Transverse colon (tissue), 4 donors: ENCODE measurements around the gene GLIS1. TPM values are rescaled to one million over a fixed set of nuclear protein-coding genes. Genes with fewer than 3 reads are reported as not detected.

Experiments
- DNase-seq: peaks from one replicate; pipeline ENCODE4 v3.0.0-alpha.2; 2019
- H3K27ac ChIP-seq, 4 donors: fragments of 200-600 bp; sonication (generic); 2 replicates each; pipeline ENCODE4 v1.5.1; 2016 to 2018; ENCODE audit warnings: inconsistent platforms in 4 of 4
- H3K27me3 ChIP-seq: fragments of 200-600 bp; sonication (generic); 2 replicates; pipeline ENCODE4 v1.5.1; 2017; ENCODE audit warnings: inconsistent platforms
- H3K36me3 ChIP-seq, 4 donors: fragments of 200-600 bp; sonication (generic); 2 replicates each; pipeline ENCODE4 v1.5.1; 2017 to 2019; ENCODE audit warnings: inconsistent platforms in 4 of 4
- H3K4me1 ChIP-seq, 4 donors: fragments of 200-600 bp; sonication (generic); 2 replicates each; pipeline ENCODE4 v1.5.1; 2017 to 2020; ENCODE audit warnings: inconsistent platforms in 4 of 4
- H3K4me3 ChIP-seq, 4 donors: fragments of 200-600 bp; sonication (generic); 1 replicate in 1 of 4; 2 replicates in 3 of 4; pipeline versions ENCODE4 v1.5.1 to v1.6.1; 2017 to 2019; ENCODE audit warnings: inconsistent platforms in 4 of 4
- H3K9me3 ChIP-seq, 2 donors: fragments of 200-600 bp; sonication (generic); 2 replicates each; pipeline ENCODE4 v1.5.1; 2017 to 2019; ENCODE audit warnings: inconsistent platforms in 2 of 2
- EP300 ChIP-seq: sonication (generic); formaldehyde crosslinking; IDR thresholded peaks from one replicate; pipeline ENCODE4 v1.6.1; 2017; ENCODE audit warnings: antibody characterized with exemption, low read depth
- POLR2A ChIP-seq: fragments of 450-650 bp; IDR thresholded peaks from one replicate; pipeline ENCODE4 v1.6.1; 2016; ENCODE audit warnings: antibody characterized with exemption, mild to moderate bottlenecking, moderate library complexity
- POLR2AphosphoS5 ChIP-seq, 3 donors: sonication (generic); formaldehyde crosslinking; IDR thresholded peaks; one replicate each; pipeline ENCODE4 v1.6.1; 2016; ENCODE audit warnings: antibody characterized with exemption in 3 of 3
- WGBS, 2 donors: methylation state at CpG; one replicate each; pipeline ENCODE4 v1.1.5; 2018; ENCODE audit warnings: low coverage in 1 of 2; 5-methylcytosine and 5-hydroxymethylcytosine counted together
- in situ Hi-C, 4 donors: fragments of 200-750 bp; cut with MboI; loops; one replicate each; pipeline versions ENCODE4 v1.15.0 to v1.15.1; 2017; ENCODE audit warnings: low sequenced_read_pairs in 3 of 4, low pct_ligation_motif_present in 1 of 4, low pct_unique_long_range_greater_than_20kb in 1 of 4
- intact Hi-C: fragments of 100-400 bp; cut with DNase I; formaldehyde crosslinking; loops from one replicate; pipeline ENCODE4 v1.15.1; 2023; ENCODE audit warnings: low total_unique reads
- total RNA-seq, 4 donors: library from RNA; depleted of rRNA; stranded (reverse); fragments of >200 nt; gene quantifications; one replicate each; pipeline ENCODE4 v1.1.0, GENCODE V29; 2016
- TF ChIP-seq, protein P1 (sequence below), 5 experiments: fragments of 200-600 bp in 3 of 5; fragments of 450-650 bp in 2 of 5; sonication (generic) in 3 of 5; IDR thresholded peaks; 1 replicate in 2 of 5; 2 replicates in 3 of 5; pipeline ENCODE4 v1.5.1; 2016 to 2017; ENCODE audit warnings: antibody characterized with exemption in 5 of 5, inconsistent platforms in 3 of 5, mild to moderate bottlenecking in 2 of 5, moderate library complexity in 1 of 5

The GLIS1 gene
- total RNA-seq, 4 donors from 2014 or later, result 0.16 to 0.75 (median 0.27) TPM; not detected in 1

DNA sequence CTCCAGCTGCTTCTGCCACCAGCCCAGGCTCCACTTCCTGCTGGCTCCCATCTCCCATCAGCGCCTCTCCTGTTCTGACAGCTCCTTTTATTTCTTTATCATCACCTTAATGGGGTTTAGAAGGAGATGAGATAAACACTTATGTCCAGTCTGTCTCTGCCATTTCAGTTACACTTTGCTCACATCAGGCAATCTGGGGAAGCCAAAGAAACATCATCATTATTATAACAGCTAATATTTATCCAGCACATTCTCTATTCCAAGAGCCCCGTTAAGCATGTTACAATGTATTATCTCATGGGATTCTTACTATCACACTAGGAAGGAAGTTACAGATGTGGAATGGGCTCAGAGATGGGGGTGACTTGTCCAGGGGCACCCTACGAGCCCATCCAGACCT, 248.6 kb downstream of the GLIS1 start:
- no peak overlapping the region for H3K4me3 ChIP-seq
- in situ Hi-C loops, result loop anchor here in 1 of 4 donors (25.0 kb wide), 1 partner anchor 272 kb away; no protein-coding TSS in a partner anchor
- H3K27ac ChIP-seq, result no peak overlapping the region
- DNase-seq, result no peak
- peaks cover 45% of the 10 kb centered on the region for H3K27me3 ChIP-seq
- WGBS, 2 donors, result 60% methylated on average over 3 of the region's 3 CpGs; no CpG with 5 or more reads in 1 of the 2 donors
- H3K36me3 ChIP-seq, result no peaks in the 10 kb centered on the region
- intact Hi-C loops, result no loop called here
- TF ChIP-seq POLR2A (no peak), EP300 (no peak), POLR2AphosphoS5 (IDR thresholded peaks at IDR 0.05) (no peak)
- TF ChIP-seq, protein P1, sequence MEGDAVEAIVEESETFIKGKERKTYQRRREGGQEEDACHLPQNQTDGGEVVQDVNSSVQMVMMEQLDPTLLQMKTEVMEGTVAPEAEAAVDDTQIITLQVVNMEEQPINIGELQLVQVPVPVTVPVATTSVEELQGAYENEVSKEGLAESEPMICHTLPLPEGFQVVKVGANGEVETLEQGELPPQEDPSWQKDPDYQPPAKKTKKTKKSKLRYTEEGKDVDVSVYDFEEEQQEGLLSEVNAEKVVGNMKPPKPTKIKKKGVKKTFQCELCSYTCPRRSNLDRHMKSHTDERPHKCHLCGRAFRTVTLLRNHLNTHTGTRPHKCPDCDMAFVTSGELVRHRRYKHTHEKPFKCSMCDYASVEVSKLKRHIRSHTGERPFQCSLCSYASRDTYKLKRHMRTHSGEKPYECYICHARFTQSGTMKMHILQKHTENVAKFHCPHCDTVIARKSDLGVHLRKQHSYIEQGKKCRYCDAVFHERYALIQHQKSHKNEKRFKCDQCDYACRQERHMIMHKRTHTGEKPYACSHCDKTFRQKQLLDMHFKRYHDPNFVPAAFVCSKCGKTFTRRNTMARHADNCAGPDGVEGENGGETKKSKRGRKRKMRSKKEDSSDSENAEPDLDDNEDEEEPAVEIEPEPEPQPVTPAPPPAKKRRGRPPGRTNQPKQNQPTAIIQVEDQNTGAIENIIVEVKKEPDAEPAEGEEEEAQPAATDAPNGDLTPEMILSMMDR (IDR thresholded peaks at IDR 0.05), result no peak
- H3K4me1 ChIP-seq, result no peaks in the 10 kb centered on the region
- no peaks in the 10 kb centered on the region for H3K9me3 ChIP-seq

DNA sequence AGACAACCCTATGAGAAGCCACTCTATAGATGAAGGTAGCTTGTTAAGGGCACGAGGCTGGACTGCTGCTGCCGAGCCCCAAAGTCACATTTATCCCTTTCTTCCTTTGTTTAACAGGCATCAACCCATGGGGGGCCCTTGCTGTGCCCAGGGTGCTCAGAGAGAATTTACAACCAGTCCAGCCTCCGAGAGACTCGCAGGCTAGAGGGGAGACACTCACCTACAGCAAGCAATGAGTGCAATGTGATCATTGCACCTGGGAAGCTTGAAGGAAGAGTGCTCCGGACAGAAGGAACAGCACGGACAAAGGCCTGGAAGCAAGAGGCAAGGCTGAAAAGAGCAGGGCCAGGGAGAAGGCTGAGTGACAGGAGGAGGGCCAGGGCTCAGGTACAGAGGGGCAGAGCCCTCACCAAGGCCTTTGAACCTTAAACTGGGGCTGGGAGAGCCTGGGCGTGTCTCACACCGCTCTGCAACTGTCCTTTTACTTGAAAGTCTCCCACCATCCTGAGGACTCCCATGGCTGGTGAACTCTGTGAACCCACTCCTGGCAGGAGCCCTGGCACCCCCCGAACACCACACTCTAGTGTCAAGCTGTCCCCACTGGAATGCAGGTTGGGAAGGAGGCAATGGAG, 252.5 kb downstream of the GLIS1 start:
- in situ Hi-C loops, result loop anchor here (5.0 to 25.0 kb wide), 4 partner anchors 198 to 276 kb away; no protein-coding TSS in a partner anchor
- no peak for DNase-seq
- Histone ChIP-seq H3K27me3 (peaks cover 52% of the 10 kb centered on the region), H3K9me3 (no peaks in the 10 kb centered on the region), H3K36me3 (no peaks in the 10 kb centered on the region), H3K4me3 (no peak overlapping the region), H3K27ac (no peak overlapping the region), H3K4me1 (no peaks in the 10 kb centered on the region)
- intact Hi-C loops, result loop anchor here (5.0 kb wide), 1 partner anchor 106 kb away; no protein-coding TSS in a partner anchor
- 72% methylated on average over 9 of the region's 9 CpGs; no CpG with 5 or more reads in 1 of the 2 donors for WGBS, 2 donors
- no peak for TF ChIP-seq POLR2AphosphoS5 (IDR thresholded peaks at IDR 0.05)
- TF ChIP-seq EP300, result no peak
- TF ChIP-seq POLR2A, result no peak
- TF ChIP-seq, protein P1 (IDR thresholded peaks at IDR 0.05), result no peak

DNA sequence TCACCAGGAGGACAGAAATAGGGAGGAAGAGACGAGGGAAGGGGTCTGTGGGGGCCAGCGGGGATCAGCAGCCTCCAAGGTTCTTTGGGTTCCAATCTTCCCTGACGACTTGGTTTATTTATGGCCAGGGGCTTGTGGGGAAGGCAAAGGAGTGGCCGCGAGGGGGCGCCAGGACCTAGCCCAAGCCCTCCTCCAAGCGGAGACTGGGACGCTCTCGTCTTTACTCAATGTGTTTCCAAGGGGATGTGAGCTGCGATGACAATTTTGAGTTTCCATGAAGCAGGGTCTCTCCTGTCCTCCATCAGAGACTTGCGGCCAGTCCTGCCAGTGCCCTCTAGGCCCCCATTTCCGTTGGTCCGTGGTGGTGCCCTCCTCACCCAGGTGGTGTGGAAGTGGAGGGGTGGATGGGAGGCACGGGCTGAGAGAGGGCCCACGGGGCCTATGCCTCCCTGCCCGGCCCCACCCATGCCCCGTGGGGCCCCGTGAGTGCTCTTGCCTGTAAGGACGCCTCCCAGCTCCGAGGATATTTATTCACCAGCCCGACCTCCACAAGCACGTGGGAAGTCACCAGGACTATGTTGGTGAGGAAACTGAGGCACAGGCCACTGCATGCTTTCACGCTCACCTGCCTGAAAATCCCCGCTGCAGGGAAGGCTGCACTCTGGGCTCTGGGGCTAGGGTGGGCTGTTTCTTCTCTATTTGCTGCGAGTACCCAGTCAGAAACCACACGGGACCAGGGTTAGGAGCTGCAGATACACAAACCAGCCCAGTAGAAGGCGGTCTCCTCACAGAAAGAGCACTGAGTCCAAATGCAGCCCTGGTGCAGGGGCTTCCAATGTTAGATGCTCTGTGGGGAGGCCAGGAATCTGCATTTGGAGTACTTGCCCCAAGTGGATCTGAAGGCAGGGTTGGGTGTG, 253.2 kb downstream of the GLIS1 start:
- Histone ChIP-seq H3K9me3 (no peaks in the 10 kb centered on the region), H3K27ac (no peak overlapping the region), H3K4me1 (no peaks in the 10 kb centered on the region), H3K36me3 (no peaks in the 10 kb centered on the region), H3K27me3 (peaks cover 52% of the 10 kb centered on the region), H3K4me3 (no peak overlapping the region)
- WGBS, 2 donors, result 7 to 28% methylated on average over 2 to 27 of the region's 27 CpGs
- TF ChIP-seq EP300 (no peak), POLR2A (no peak), POLR2AphosphoS5 (IDR thresholded peaks at IDR 0.05) (no peak)
- TF ChIP-seq, protein P1 (IDR thresholded peaks at IDR 0.05), result peak; percentile 73 to 81 (median 79)
- intact Hi-C loops (loop anchor here (5.0 kb wide), 1 partner anchor 107 kb away; no protein-coding TSS in a partner anchor), in situ Hi-C loops (loop anchor here (5.0 to 25.0 kb wide), 4 partner anchors 199 to 277 kb away; no protein-coding TSS in a partner anchor)
- DNase-seq, result peak; percentile 72
